H1 (cell line): ENCODE data around the gene UCP2.

ENCODE experiments used
- CBX5 ChIP-seq: fragments of 300-800, 300-1000 bp; sonication (generic); IDR thresholded peaks from 2 replicates; pipeline ENCODE4 v1.7.1; 2016; ENCODE audit warnings: antibody characterized with exemption, low read length, low read depth
- CTCF ChIP-seq, 3 experiments: IDR thresholded peaks; 1 replicate in 2 of 3; 2 replicates in 1 of 3; pipeline versions ENCODE4 v1.5.1 to v1.6.1; 2011; ENCODE audit warnings: low read length in 3 of 3, mild to moderate bottlenecking in 3 of 3, inconsistent platforms in 2 of 3, low read depth in 1 of 3, moderate library complexity in 1 of 3; ENCODE audit not compliant: insufficient read depth in 1 of 3; ENCODE audit errors: control extremely low read depth in 1 of 3
- EZH2 ChIP-seq: fragments of 200-600 bp; sonication (generic); IDR thresholded peaks from 2 replicates; pipeline ENCODE4 v1.7.1; 2012; ENCODE audit warnings: low read depth, mild to moderate bottlenecking, moderate library complexity, low read length, inconsistent platforms; ENCODE audit not compliant: severe bottlenecking

- no peak for TF ChIP-seq CTCF (IDR thresholded peaks at IDR 0.05; ENCODE audit: control extremely low read depth in 1 of 3, insufficient read depth in 1 of 3, low read depth in 1 of 3, low read length in 3 of 3)
- no peak for TF ChIP-seq CBX5
- TF ChIP-seq EZH2: no peak
Measured at GRCh38 chr11:74009675-74010305, 27.1 kb upstream of the UCP2 start.
